ENCODE results near the gene ASCL3. TPM values are rescaled to one million over a fixed set of nuclear protein-coding genes. Genes with fewer than 3 reads are reported as not detected.
"Not testable (repeated sequence)": the region's sequence is repeated elsewhere in the genome, so short reads cannot be mapped to it uniquely, and the experiment has no call there.

ASCL3 gene
- total and polyA plus RNA-seq, 10 of the 15 experiments (the other 5 are each of a cell fraction or from before 2014, with no cell fraction given): not detected

- WGBS (ENCODE audit: insufficient coverage, insufficient replicate concordance, low lambda C conversion rate, missing lambda C conversion rate): 48% methylated on average over 3 of the region's 3 CpGs
- TF ChIP-seq STAT3 (IDR thresholded peaks at IDR 0.05; ENCODE audit: low read depth, low read length): no peak
- ChIA-PET RAD21 (ENCODE audit: unreplicated experiment) (interaction anchor here (0.5 kb wide), 1 partner anchor 515 kb away, joined by 4 read pairs; no protein-coding TSS in a partner anchor), CTCF (interaction anchor here (0.8 to 1.5 kb wide), 3 partner anchors 101 to 149 kb away, joined by 3 to 4 read pairs (median 3); no protein-coding TSS in a partner anchor), POLR2A (no interaction called here), SMC1A (ENCODE audit: uncharacterized antibody, unreplicated experiment) (no interaction called here)
- H3K9ac ChIP-seq (ENCODE audit: control insufficient read depth, insufficient read depth, low read length): no peak overlapping the region
- no peaks in the 10 kb centered on the region for H3K4me1 ChIP-seq (ENCODE audit: control insufficient read depth, insufficient read depth, low read length)
- no peaks in the 10 kb centered on the region for H3K36me3 ChIP-seq (ENCODE audit: control insufficient read depth in 2 of 2, insufficient read depth in 2 of 2, low read length in 1 of 2)
- H3K27ac ChIP-seq (ENCODE audit: control insufficient read depth, insufficient read depth): no peak overlapping the region
- H3K4me3 ChIP-seq: no peak overlapping the region
- H2AFZ ChIP-seq (ENCODE audit: control insufficient read depth, low read depth, low read length): no peak overlapping the region
- intact Hi-C loops (cut with micrococcal nuclease; ENCODE audit: unreplicated experiment): no loop called here
- ATAC-seq (no peak), FAIRE-seq (no peak), DNase-seq (ENCODE audit: low read depth, low spot score) (no peak)
- in situ Hi-C loops (cut with MboI): no loop called here
- no peaks in the 10 kb centered on the region for H4K20me1 ChIP-seq (ENCODE audit: control insufficient read depth, insufficient read depth)
- H3K27me3 ChIP-seq (replicated peaks in 1 of 2; ENCODE audit: control insufficient read depth in 2 of 2, insufficient read depth in 2 of 2, low read length in 1 of 2): peaks cover 0 to 2% of the 10 kb centered on the region in 2 experiments; a peak in 1 of 4 replicates
- H3K4me2 ChIP-seq (ENCODE audit: control insufficient read depth, insufficient read depth): no peak overlapping the region
- BruUV-seq (replicated peaks): no TSS peak
- H3K9me3 ChIP-seq (replicated peaks; ENCODE audit: control insufficient read depth, insufficient read depth, low read length): no peaks in the 10 kb centered on the region
- no peaks in the 10 kb centered on the region for H3K79me2 ChIP-seq (ENCODE audit: control insufficient read depth, insufficient read depth, low read length)
Measured at GRCh38 chr11:8988329-8989234, 45.8 kb upstream of the ASCL3 start.

- ChIA-PET CTCF (interaction anchor here (1.5 kb wide), 1 partner anchor 150 kb away, joined by 4 read pairs; no protein-coding TSS in a partner anchor), SMC1A (ENCODE audit: uncharacterized antibody, unreplicated experiment) (interaction anchor here (1.1 kb wide), 1 partner anchor 41 kb away, joined by 3 read pairs; no protein-coding TSS in a partner anchor), RAD21 (ENCODE audit: unreplicated experiment) (interaction anchor here (1.5 kb wide), 1 partner anchor 23 kb away, joined by 5 read pairs; the partner anchor contains the start of gene TMEM9B), POLR2A (no interaction called here)
- Histone ChIP-seq H2AFZ (ENCODE audit: control insufficient read depth, low read depth, low read length) (no peak overlapping the region), H3K9ac (ENCODE audit: control insufficient read depth, insufficient read depth, low read length) (no peak overlapping the region), H3K4me3 (no peak overlapping the region), H3K27ac (ENCODE audit: control insufficient read depth, insufficient read depth) (no peak overlapping the region), H3K36me3 (ENCODE audit: control insufficient read depth in 2 of 2, insufficient read depth in 2 of 2, low read length in 1 of 2) (no peaks in the 10 kb centered on the region), H3K4me1 (ENCODE audit: control insufficient read depth, insufficient read depth, low read length) (no peaks in the 10 kb centered on the region), H4K20me1 (ENCODE audit: control insufficient read depth, insufficient read depth) (no peaks in the 10 kb centered on the region), H3K27me3 (replicated peaks in 1 of 2; ENCODE audit: control insufficient read depth in 2 of 2, insufficient read depth in 2 of 2, low read length in 1 of 2) (peaks cover 0 to 2% of the 10 kb centered on the region in 2 experiments; a peak in 1 of 4 replicates), H3K9me3 (replicated peaks; ENCODE audit: control insufficient read depth, insufficient read depth, low read length) (no peaks in the 10 kb centered on the region), H3K79me2 (ENCODE audit: control insufficient read depth, insufficient read depth, low read length) (no peaks in the 10 kb centered on the region), H3K4me2 (ENCODE audit: control insufficient read depth, insufficient read depth) (no peak overlapping the region)
- TF ChIP-seq NR2F1 (conservative IDR thresholded peaks at IDR 0.05) (no peak), HDGF (IDR thresholded peaks at IDR 0.05) (no peak), IRF4 (IDR thresholded peaks at IDR 0.05; ENCODE audit: low read depth, low read length) (no peak), BHLHE40 (IDR thresholded peaks at IDR 0.05; ENCODE audit: borderline replicate concordance in 1 of 2, low read depth in 2 of 2, low read length in 1 of 2) (no peak), YBX1 (IDR thresholded peaks at IDR 0.05) (no peak), PML (IDR thresholded peaks at IDR 0.05; ENCODE audit: low read length) (no peak), ZNF217 (IDR thresholded peaks at IDR 0.05) (no peak)
- in situ Hi-C loops (cut with MboI): no loop called here
- FAIRE-seq (peak; percentile 27), DNase-seq (ENCODE audit: low read depth, low spot score) (no peak), ATAC-seq (peak; percentile 40)
- intact Hi-C loops (cut with micrococcal nuclease; ENCODE audit: unreplicated experiment): no loop called here
- no TSS peak for BruUV-seq (replicated peaks)
- 61% methylated on average over 2 of the region's 2 CpGs for WGBS (ENCODE audit: insufficient coverage, insufficient replicate concordance, low lambda C conversion rate, missing lambda C conversion rate)
Measured at GRCh38 chr11:8987446-8987845, 44.6 kb upstream of the ASCL3 start.

- H3K79me2 ChIP-seq (ENCODE audit: control insufficient read depth, insufficient read depth, low read length); H2AFZ ChIP-seq (ENCODE audit: control insufficient read depth, low read depth, low read length); ATAC-seq; H3K4me2 ChIP-seq (ENCODE audit: control insufficient read depth, insufficient read depth); POLR2A ChIA-PET; H4K20me1 ChIP-seq (ENCODE audit: control insufficient read depth, insufficient read depth); intact Hi-C loops (cut with micrococcal nuclease; ENCODE audit: unreplicated experiment); H3K27me3 ChIP-seq (replicated peaks in 1 of 2; ENCODE audit: control insufficient read depth in 2 of 2, insufficient read depth in 2 of 2, low read length in 1 of 2); BruUV-seq (replicated peaks); H3K9me3 ChIP-seq (replicated peaks; ENCODE audit: control insufficient read depth, insufficient read depth, low read length); DNase-seq (ENCODE audit: low read depth, low spot score); H3K27ac ChIP-seq (ENCODE audit: control insufficient read depth, insufficient read depth); H3K4me1 ChIP-seq (ENCODE audit: control insufficient read depth, insufficient read depth, low read length); H3K36me3 ChIP-seq (ENCODE audit: control insufficient read depth in 2 of 2, insufficient read depth in 2 of 2, low read length in 1 of 2); in situ Hi-C loops (cut with MboI); H3K9ac ChIP-seq (ENCODE audit: control insufficient read depth, insufficient read depth, low read length); FAIRE-seq; H3K4me3 ChIP-seq: not testable (repeated sequence)
- CTCF ChIA-PET: interaction anchor here (0.7 kb wide), 1 partner anchor 24 kb away, joined by 3 read pairs; no protein-coding TSS in a partner anchor
- RAD21 ChIA-PET (ENCODE audit: unreplicated experiment): interaction anchor here (1.5 kb wide), 1 partner anchor 23 kb away, joined by 5 read pairs; the partner anchor contains the start of gene TMEM9B
- 81% methylated on average over 6 of the region's 6 CpGs for WGBS (ENCODE audit: insufficient coverage, insufficient replicate concordance, low lambda C conversion rate, missing lambda C conversion rate)
- SMC1A ChIA-PET (ENCODE audit: uncharacterized antibody, unreplicated experiment): interaction anchor here (1.1 kb wide), 1 partner anchor 40 kb away, joined by 3 read pairs; no protein-coding TSS in a partner anchor
Measured at GRCh38 chr11:8986772-8987171, 44.0 kb upstream of the ASCL3 start.
